ENCODE data around the gene NOXA1.

NOXA1 gene

DNA sequence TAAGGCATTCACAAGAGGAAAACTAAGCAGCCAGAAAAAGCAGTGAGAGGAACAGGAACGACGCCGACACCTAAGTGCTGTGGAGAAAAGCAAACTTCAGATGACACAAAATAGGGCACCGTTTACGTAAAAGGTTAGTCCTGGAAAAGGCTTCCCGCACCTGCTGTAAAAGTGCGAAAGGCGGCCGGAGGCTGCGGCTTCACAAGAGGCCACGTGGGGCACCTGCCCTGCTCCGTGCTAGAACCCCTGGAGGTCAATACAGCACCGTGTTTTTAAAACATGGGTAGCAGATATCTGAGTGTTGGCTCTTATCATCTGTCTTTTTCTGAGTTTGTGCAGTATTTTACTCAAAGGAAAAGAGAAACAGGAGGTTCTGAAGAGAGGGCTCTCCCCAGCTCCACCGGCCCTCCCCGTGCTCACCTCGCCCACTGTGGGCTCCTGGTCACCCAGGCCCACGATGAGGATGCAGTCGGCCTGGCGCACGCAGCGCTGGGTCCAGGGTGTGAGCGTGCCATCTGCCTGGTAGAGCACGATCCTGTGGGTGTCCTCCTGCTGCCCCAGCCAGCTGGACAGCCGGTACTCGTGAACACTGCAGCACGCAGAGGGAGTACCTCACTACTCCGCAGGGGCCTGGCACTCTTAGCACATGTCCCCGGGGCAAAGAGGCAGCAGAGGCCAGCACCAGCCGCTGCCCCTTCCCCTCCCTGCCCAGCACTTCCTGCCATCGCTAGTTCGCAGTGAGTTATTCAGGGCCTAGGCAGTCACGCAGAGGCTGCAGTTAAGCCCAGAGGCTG is 56.9 kb downstream of the NOXA1 start:
- TF ChIP-seq, protein P1, sequence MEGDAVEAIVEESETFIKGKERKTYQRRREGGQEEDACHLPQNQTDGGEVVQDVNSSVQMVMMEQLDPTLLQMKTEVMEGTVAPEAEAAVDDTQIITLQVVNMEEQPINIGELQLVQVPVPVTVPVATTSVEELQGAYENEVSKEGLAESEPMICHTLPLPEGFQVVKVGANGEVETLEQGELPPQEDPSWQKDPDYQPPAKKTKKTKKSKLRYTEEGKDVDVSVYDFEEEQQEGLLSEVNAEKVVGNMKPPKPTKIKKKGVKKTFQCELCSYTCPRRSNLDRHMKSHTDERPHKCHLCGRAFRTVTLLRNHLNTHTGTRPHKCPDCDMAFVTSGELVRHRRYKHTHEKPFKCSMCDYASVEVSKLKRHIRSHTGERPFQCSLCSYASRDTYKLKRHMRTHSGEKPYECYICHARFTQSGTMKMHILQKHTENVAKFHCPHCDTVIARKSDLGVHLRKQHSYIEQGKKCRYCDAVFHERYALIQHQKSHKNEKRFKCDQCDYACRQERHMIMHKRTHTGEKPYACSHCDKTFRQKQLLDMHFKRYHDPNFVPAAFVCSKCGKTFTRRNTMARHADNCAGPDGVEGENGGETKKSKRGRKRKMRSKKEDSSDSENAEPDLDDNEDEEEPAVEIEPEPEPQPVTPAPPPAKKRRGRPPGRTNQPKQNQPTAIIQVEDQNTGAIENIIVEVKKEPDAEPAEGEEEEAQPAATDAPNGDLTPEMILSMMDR (conservative IDR thresholded peaks at IDR 0.05; ENCODE audit: low read depth, low read length) = no peak
- no peak overlapping the region for H3K4me3 ChIP-seq (ENCODE audit: low read length)
- no peak for DNase-seq (ENCODE audit: low read depth)

DNA sequence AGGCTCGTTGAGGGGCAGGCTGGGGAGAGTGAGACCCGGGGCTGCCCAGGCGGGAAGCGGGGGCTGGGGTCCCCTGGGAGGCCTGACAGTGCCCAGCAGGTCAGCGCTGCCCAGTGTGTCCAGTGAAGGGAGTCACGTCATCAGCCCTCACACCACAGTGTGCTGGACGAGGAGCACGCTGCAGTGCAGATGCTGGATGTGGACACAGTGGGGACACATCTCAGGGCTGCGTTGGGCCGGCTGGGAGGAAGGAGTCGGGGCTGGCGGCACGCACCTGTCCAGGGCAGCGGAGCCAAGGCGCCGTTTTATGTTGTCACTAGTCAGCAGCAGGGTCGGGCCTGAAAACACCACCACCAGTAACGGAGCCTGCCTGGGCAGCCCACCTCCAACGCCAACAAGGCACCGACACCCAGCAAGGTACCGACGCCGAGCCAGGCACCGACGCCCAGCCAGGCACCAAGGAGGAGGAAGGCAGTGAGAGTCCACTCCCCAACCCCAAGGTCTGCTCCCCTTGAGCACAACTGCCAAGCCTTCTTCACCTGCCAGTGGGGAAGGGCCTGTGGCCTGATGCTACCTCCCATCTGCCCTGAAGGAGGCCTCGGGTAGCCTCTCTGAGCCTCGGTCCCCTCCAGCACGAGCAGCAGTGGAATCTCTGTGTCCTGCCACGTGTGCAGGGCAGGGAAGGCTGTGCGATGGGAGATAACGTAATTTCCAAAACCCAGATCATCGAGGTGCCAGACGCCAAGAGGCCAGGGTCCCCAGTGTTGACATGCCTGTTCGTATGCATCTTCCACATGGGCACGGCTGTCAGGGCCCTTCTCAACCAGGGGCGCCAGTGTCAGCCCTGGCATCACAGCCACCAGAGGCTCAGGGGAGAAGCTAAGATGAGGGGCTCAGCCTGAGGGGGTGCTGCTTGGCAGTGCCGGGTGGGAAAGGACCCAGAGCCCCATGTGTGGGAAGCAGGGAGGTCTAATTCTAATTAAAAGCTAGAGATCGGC is 57.8 kb downstream of the NOXA1 start:
- no peak overlapping the region for H3K4me3 ChIP-seq (ENCODE audit: low read length)
- DNase-seq (ENCODE audit: low read depth) = no peak
- TF ChIP-seq, protein P1 (conservative IDR thresholded peaks at IDR 0.05; ENCODE audit: low read depth, low read length) = no peak

DNA sequence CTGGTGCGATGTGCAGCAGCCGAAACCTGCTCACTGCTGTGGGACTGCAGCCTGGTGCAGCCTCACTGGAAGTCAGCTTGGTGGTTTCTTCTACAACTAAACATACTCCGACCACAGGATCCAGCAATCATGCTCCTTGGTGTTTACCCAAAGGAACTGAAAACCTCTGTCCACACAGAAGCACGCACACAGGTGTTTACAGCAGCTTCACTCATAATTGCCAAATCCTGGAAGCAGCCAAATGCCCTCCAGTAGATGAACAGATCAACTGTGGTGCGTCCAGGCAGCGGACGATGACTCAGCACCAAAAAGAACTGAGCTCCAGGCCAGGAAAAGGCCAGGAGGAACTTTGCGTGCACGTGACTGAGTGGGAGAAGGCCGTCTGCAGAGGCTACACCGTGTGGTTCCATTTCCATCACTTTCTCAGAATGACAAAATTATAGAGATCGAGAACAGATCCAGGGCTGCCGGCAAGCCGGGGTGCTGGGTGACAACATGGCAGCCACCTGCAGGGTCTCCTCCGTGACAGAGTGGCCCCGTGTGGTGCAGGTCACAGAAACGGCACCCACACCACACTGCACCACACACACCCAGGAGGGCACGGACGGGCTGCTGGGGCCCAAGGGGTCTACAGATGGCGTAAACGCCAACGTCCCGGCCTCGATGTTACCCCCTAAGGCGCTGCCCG is 59.0 kb downstream of the NOXA1 start:
- no peak overlapping the region for H3K4me3 ChIP-seq (ENCODE audit: low read length)
- DNase-seq (ENCODE audit: low read depth) = peak; percentile 14
- TF ChIP-seq, protein P1 (conservative IDR thresholded peaks at IDR 0.05; ENCODE audit: low read depth, low read length) = no peak
